ENCODE measurements around the gene FABP7.

The FABP7 gene

GRCh38 chr6:122754191-122754731 lies 25.3 kb upstream of the FABP7 start:
- in situ Hi-C loops (cut with HindIII; ENCODE audit: low sequenced_read_pairs) = no loop called here
- TF ChIP-seq CTCF (IDR thresholded peaks at IDR 0.05; ENCODE audit: low read depth, low read length, missing control alignments) = no peak
- no peak for DNase-seq (ENCODE audit: low read depth)
- no peak overlapping the region for H3K4me3 ChIP-seq (ENCODE audit: low read depth, low read length)

- TF ChIP-seq CTCF (IDR thresholded peaks at IDR 0.05; ENCODE audit: low read depth, low read length, missing control alignments) = no peak
- in situ Hi-C loops (cut with HindIII; ENCODE audit: low sequenced_read_pairs) = no loop called here
- H3K4me3 ChIP-seq (ENCODE audit: low read depth, low read length) = no peak overlapping the region
- no peak for DNase-seq (ENCODE audit: low read depth)
Measured at GRCh38 chr6:122755901-122756300, 23.6 kb upstream of the FABP7 start.

GRCh38 chr6:122758927-122759334 lies 20.6 kb upstream of the FABP7 start:
- no peak overlapping the region for H3K4me3 ChIP-seq (ENCODE audit: low read depth, low read length)
- TF ChIP-seq CTCF (IDR thresholded peaks at IDR 0.05; ENCODE audit: low read depth, low read length, missing control alignments) = no peak
- in situ Hi-C loops (cut with HindIII; ENCODE audit: low sequenced_read_pairs) = no loop called here
- DNase-seq (ENCODE audit: low read depth) = no peak

GRCh38 chr6:122760330-122760729 lies 19.2 kb upstream of the FABP7 start:
- H3K4me3 ChIP-seq (ENCODE audit: low read depth, low read length) = no peak overlapping the region
- in situ Hi-C loops (cut with HindIII; ENCODE audit: low sequenced_read_pairs) = no loop called here
- TF ChIP-seq CTCF (IDR thresholded peaks at IDR 0.05; ENCODE audit: low read depth, low read length, missing control alignments) = no peak
- DNase-seq (ENCODE audit: low read depth) = no peak

- H3K4me3 ChIP-seq (ENCODE audit: low read depth, low read length) = no peak overlapping the region
- DNase-seq (ENCODE audit: low read depth) = no peak
- TF ChIP-seq CTCF (IDR thresholded peaks at IDR 0.05; ENCODE audit: low read depth, low read length, missing control alignments) = no peak
- in situ Hi-C loops (cut with HindIII; ENCODE audit: low sequenced_read_pairs) = no loop called here
Measured at GRCh38 chr6:122766256-122766655, 13.3 kb upstream of the FABP7 start.

GRCh38 chr6:122770835-122771601 lies 8.5 kb upstream of the FABP7 start:
- DNase-seq (ENCODE audit: low read depth) = no peak
- no peak for TF ChIP-seq CTCF (IDR thresholded peaks at IDR 0.05; ENCODE audit: low read depth, low read length, missing control alignments)
- in situ Hi-C loops (cut with HindIII; ENCODE audit: low sequenced_read_pairs) = no loop called here
- no peak overlapping the region for H3K4me3 ChIP-seq (ENCODE audit: low read depth, low read length)

All from astrocyte of the cerebellum (primary cell).